Neural crest cell (in vitro differentiated cells): ENCODE results near the gene SEC24D. TPM values are rescaled to one million over a fixed set of nuclear protein-coding genes. Genes with fewer than 3 reads are reported as not detected.

Source experiments
- DNase-seq: peaks from one replicate; pipeline ENCODE4 v3.0.0; 2021; ENCODE audit warnings: low read depth, mixed read lengths, low spot score
- H3K27ac Mint-ChIP-seq: one replicate; pipeline ENCODE4 v1.8.0; 2021; ENCODE audit warnings: mild to moderate bottlenecking, mixed read lengths; ENCODE audit not compliant: unreplicated experiment
- H3K27me3 Mint-ChIP-seq: 2 replicates; pipeline ENCODE4 v1.8.0; 2021; ENCODE audit warnings: low read depth, mild to moderate bottlenecking, mixed read lengths
- H3K36me3 Mint-ChIP-seq: 2 replicates; pipeline ENCODE4 v1.8.0; 2021; ENCODE audit warnings: low read depth, mild to moderate bottlenecking, mixed read lengths
- H3K4me1 Mint-ChIP-seq: 2 replicates; pipeline ENCODE4 v1.8.0; 2021; ENCODE audit warnings: mixed read lengths
- H3K4me3 Mint-ChIP-seq: one replicate; pipeline ENCODE4 v1.8.0; 2021; ENCODE audit warnings: mild to moderate bottlenecking, mixed read lengths
- H3K9me3 Mint-ChIP-seq: 2 replicates; pipeline ENCODE4 v1.8.0; 2021; ENCODE audit warnings: mixed read lengths
- CTCF ChIP-seq: fragments of 200-600 bp; sonication (generic); conservative IDR thresholded peaks from 2 replicates; pipeline ENCODE4 v1.5.0; 2021; ENCODE audit warnings: antibody characterized with exemption, mild to moderate bottlenecking
- total RNA-seq: library from RNA; stranded (reverse); gene quantifications from 2 replicates; pipeline ENCODE4 v1.2.1, GENCODE V29; 2021

Gene SEC24D
- total RNA-seq, 1 donor from 2014 or later = 22.9 TPM

DNA sequence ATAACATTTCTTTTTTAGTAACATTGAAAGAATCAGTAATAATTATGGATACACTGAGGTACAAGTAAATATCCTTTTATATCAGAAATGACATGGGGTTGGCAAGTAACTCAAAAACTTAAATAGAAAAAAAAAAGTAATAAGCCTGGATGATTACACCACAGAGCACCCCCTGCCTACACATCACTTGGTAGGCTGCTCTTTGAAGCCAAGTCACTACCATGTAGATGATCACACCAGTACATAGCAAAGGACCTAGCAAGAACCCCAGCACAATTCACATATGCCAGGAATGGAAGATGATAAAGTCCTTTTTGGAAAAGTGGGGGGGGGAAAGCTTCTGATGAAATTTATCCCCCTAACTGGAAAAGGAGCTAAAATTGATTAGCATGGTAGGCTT, 93.9 kb downstream of the SEC24D start:
- H3K9me3 Mint-ChIP-seq = no peaks in the 10 kb centered on the region
- TF ChIP-seq CTCF = no peak
- no peaks in the 10 kb centered on the region for H3K36me3 Mint-ChIP-seq
- H3K4me3 Mint-ChIP-seq = no peak overlapping the region
- no peak overlapping the region for H3K27ac Mint-ChIP-seq
- H3K27me3 Mint-ChIP-seq = no peaks in the 10 kb centered on the region
- peaks cover 5% of the 10 kb centered on the region for H3K4me1 Mint-ChIP-seq
- no peak for DNase-seq

- H3K36me3 Mint-ChIP-seq = no peaks in the 10 kb centered on the region
- no peaks in the 10 kb centered on the region for H3K9me3 Mint-ChIP-seq
- H3K27me3 Mint-ChIP-seq = no peaks in the 10 kb centered on the region
- no peak for TF ChIP-seq CTCF
- H3K4me1 Mint-ChIP-seq = peaks cover 5% of the 10 kb centered on the region
- H3K4me3 Mint-ChIP-seq = no peak overlapping the region
- no peak for DNase-seq
- no peak overlapping the region for H3K27ac Mint-ChIP-seq
These were observed 94.5 kb downstream of the SEC24D start for GRCh38 chr4:118741301-118741855.

DNA sequence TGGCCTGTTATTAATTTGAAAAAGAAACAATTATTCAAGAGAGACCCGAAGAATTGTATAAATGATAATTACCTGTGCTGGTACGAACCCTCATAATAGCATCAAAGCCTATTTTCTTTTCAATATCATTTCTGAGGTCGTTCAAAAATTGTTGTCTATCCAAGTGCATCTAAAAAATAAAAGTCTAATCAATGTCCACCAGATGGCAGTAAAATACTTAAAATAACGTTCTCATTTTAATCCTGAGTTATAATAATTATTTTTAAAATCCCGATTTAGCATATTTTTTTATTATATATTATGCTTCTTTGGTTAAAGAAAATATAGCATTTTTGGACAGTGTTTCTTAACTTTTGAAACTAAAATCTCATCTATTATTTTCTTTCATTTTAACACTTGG, 95.1 kb downstream of the SEC24D start:
- no peak for DNase-seq
- Mint-ChIP-seq H3K36me3 (no peaks in the 10 kb centered on the region), H3K27ac (no peak overlapping the region), H3K4me1 (peaks cover 5% of the 10 kb centered on the region), H3K27me3 (no peaks in the 10 kb centered on the region), H3K9me3 (no peaks in the 10 kb centered on the region), H3K4me3 (no peak overlapping the region)
- peak; percentile 68 for TF ChIP-seq CTCF

- Mint-ChIP-seq H3K36me3 (no peaks in the 10 kb centered on the region), H3K27ac (no peak overlapping the region), H3K27me3 (no peaks in the 10 kb centered on the region), H3K4me3 (no peak overlapping the region), H3K9me3 (no peaks in the 10 kb centered on the region), H3K4me1 (peaks cover 5% of the 10 kb centered on the region)
- no peak for TF ChIP-seq CTCF
- DNase-seq = no peak
These were observed 96.8 kb downstream of the SEC24D start for GRCh38 chr4:118739022-118739713.

- Mint-ChIP-seq H3K27ac (no peak overlapping the region), H3K36me3 (no peaks in the 10 kb centered on the region), H3K9me3 (no peaks in the 10 kb centered on the region), H3K4me3 (no peak overlapping the region), H3K27me3 (no peaks in the 10 kb centered on the region), H3K4me1 (peaks cover 5% of the 10 kb centered on the region)
- no peak for DNase-seq
- no peak for TF ChIP-seq CTCF
These were observed 97.8 kb downstream of the SEC24D start for GRCh38 chr4:118738090-118738489.
